Caco-2 (cell line): Measurements from ENCODE around the gene HMX2. TPM values are rescaled to one million over a fixed set of nuclear protein-coding genes. Genes with fewer than 3 reads are reported as not detected.
"Not testable (repeated sequence)": the region's sequence is repeated elsewhere in the genome, so short reads cannot be mapped to it uniquely, and the experiment has no call there.

Source experiments
- BruUV-seq: library from RNA; stranded (reverse); fragments of 400-500 nt; replicated peaks from 2 replicates; lab custom pipeline; 2021; lab: Mats Ljungman, UMichigan
- CTCF ChIA-PET: fragments of 300-600 bp; sonication (Branson Sonifier 250); formaldehyde crosslinking; loops from one replicate; lab custom pipeline; 2022; ENCODE audit warnings: antibody characterized with exemption; lab: Charles Lee
- POLR2A ChIA-PET: fragments of 300-600 bp; sonication (Branson Sonifier 250); formaldehyde crosslinking; loops from one replicate; lab custom pipeline; 2022; ENCODE audit warnings: antibody characterized with exemption; lab: Charles Lee
- DNase-seq, 2 experiments: peaks; one replicate each; pipeline versions ENCODE4 v3.0.0 to v3.0.0-alpha.2; 2020 to 2022
- H3K27me3 ChIP-seq: replicated peaks from 2 replicates; pipeline ENCODE4 v1.6.0; 2011; ENCODE audit warnings: low read length; ENCODE audit not compliant: control insufficient read depth, insufficient read depth
- H3K36me3 ChIP-seq: 2 replicates; pipeline ENCODE4 v1.5.1; 2011; ENCODE audit warnings: low read length; ENCODE audit not compliant: control insufficient read depth, insufficient read depth
- H3K4me1 ChIP-seq: fragments of 250-450 bp; sonication (Bioruptor Pico); 2 replicates; pipeline ENCODE4 v1.5.1; 2020; ENCODE audit warnings: mild to moderate bottlenecking
- H3K4me3 ChIP-seq: 2 replicates; pipeline ENCODE4 v1.5.1; 2011; ENCODE audit warnings: low read depth, mild to moderate bottlenecking, control low read depth, low read length
- H3K9me3 ChIP-seq: fragments of 250-450 bp; sonication (Bioruptor Pico); 2 replicates; pipeline ENCODE4 v1.5.1; 2020; ENCODE audit warnings: mild to moderate bottlenecking, moderate library complexity
- H3K27ac Mint-ChIP-seq: one replicate; pipeline ENCODE4 v1.8.0; 2022; ENCODE audit warnings: mixed read lengths; ENCODE audit not compliant: unreplicated experiment
- H3K27me3 Mint-ChIP-seq: one replicate; pipeline ENCODE4 v1.8.0; 2022; ENCODE audit warnings: mixed read lengths; ENCODE audit not compliant: insufficient read depth, unreplicated experiment
- H3K36me3 Mint-ChIP-seq: one replicate; pipeline ENCODE4 v1.8.0; 2022; ENCODE audit warnings: mild to moderate bottlenecking, mixed read lengths; ENCODE audit not compliant: insufficient read depth, unreplicated experiment
- H3K4me1 Mint-ChIP-seq: one replicate; pipeline ENCODE4 v1.8.0; 2022; ENCODE audit warnings: low read depth, mixed read lengths; ENCODE audit not compliant: unreplicated experiment
- H3K4me3 Mint-ChIP-seq: one replicate; pipeline ENCODE4 v1.8.0; 2022; ENCODE audit warnings: mild to moderate bottlenecking, moderate library complexity, mixed read lengths; ENCODE audit not compliant: unreplicated experiment
- H3K9me3 Mint-ChIP-seq: one replicate; pipeline ENCODE4 v1.8.0; 2022; ENCODE audit warnings: mixed read lengths; ENCODE audit not compliant: unreplicated experiment
- intact Hi-C: fragments of 100-400 bp; cut with micrococcal nuclease; formaldehyde crosslinking; loops from one replicate; pipeline ENCODE4 v1.10.0; 2022; ENCODE audit not compliant: unreplicated experiment
- total RNA-seq: library from RNA; stranded (reverse); gene quantifications from 2 replicates; pipeline ENCODE4 v1.2.3, GENCODE V29; 2022
- TF ChIP-seq, protein P1 (sequence below), 2 experiments: fragments of 200-600 bp in 1 of 2; IDR thresholded peaks; 1 replicate in 1 of 2; 2 replicates in 1 of 2; pipeline versions ENCODE4 v1.5.1 to v1.8.0; 2011 to 2022; ENCODE audit warnings: antibody characterized with exemption in 1 of 2, control low read depth in 1 of 2, inconsistent platforms in 1 of 2, low read depth in 1 of 2, low read length in 1 of 2, mild to moderate bottlenecking in 1 of 2, moderate library complexity in 1 of 2; ENCODE audit not compliant: insufficient read depth in 1 of 2, severe bottlenecking in 1 of 2, unreplicated experiment in 1 of 2

HMX2 gene
- total RNA-seq, 1 experiment from 2014 or later = 1.4 TPM

DNA sequence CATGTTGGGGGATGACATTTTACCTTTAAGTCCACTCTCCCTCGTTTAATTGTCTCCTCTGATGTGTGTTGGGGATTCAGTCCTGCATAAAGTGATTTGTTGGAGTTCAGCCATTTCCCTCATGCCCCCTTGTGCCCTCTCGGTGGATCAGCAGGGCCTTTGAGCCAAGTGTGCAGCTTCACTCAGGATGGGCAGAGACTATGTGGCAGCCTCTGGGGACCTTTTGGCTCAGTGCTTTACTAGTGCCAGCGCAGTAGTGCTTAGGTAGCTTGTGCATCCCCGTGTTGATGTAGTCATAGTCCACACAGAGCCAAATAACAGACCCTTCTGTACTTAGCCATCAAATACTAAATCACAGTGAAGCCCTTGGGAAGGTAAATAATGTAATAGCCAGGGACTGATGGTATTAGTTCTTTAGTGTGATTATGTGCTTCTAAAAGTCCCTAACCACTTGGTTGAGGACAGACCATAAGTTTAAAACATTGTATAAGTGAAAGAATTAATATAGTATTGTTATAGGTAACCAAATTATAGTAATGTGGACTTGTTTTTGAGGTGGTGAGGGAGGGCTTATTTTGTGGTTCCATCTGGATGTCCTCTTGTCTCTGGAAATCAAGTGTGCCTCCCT is 17.6 kb downstream of the HMX2 start:
- H3K4me1 Mint-ChIP-seq = no peaks in the 10 kb centered on the region
- Histone ChIP-seq H3K9me3 (no peaks in the 10 kb centered on the region), H3K4me1 (no peaks in the 10 kb centered on the region), H3K36me3 (peaks cover 3% of the 10 kb centered on the region), H3K4me3 (no peak overlapping the region), H3K27me3 (no peaks in the 10 kb centered on the region)
- peaks cover 84% of the 10 kb centered on the region for H3K36me3 Mint-ChIP-seq
- POLR2A ChIA-PET = no interaction called here
- no peak overlapping the region for H3K27ac Mint-ChIP-seq
- TF ChIP-seq, protein P1, sequence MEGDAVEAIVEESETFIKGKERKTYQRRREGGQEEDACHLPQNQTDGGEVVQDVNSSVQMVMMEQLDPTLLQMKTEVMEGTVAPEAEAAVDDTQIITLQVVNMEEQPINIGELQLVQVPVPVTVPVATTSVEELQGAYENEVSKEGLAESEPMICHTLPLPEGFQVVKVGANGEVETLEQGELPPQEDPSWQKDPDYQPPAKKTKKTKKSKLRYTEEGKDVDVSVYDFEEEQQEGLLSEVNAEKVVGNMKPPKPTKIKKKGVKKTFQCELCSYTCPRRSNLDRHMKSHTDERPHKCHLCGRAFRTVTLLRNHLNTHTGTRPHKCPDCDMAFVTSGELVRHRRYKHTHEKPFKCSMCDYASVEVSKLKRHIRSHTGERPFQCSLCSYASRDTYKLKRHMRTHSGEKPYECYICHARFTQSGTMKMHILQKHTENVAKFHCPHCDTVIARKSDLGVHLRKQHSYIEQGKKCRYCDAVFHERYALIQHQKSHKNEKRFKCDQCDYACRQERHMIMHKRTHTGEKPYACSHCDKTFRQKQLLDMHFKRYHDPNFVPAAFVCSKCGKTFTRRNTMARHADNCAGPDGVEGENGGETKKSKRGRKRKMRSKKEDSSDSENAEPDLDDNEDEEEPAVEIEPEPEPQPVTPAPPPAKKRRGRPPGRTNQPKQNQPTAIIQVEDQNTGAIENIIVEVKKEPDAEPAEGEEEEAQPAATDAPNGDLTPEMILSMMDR (IDR thresholded peaks at IDR 0.05; ENCODE audit: insufficient read depth in 1 of 2, low read depth in 1 of 2, low read length in 1 of 2, severe bottlenecking in 1 of 2, unreplicated experiment in 1 of 2) = no peak
- CTCF ChIA-PET = interaction anchor here (0.6 kb wide), 1 partner anchor 1238 kb away, joined by 3 read pairs; no protein-coding TSS in a partner anchor
- DNase-seq = no peak
- H3K27me3 Mint-ChIP-seq = no peaks in the 10 kb centered on the region
- no peak overlapping the region for H3K4me3 Mint-ChIP-seq
- intact Hi-C loops = no loop called here
- H3K9me3 Mint-ChIP-seq = no peaks in the 10 kb centered on the region
- BruUV-seq = no TSS peak

DNA sequence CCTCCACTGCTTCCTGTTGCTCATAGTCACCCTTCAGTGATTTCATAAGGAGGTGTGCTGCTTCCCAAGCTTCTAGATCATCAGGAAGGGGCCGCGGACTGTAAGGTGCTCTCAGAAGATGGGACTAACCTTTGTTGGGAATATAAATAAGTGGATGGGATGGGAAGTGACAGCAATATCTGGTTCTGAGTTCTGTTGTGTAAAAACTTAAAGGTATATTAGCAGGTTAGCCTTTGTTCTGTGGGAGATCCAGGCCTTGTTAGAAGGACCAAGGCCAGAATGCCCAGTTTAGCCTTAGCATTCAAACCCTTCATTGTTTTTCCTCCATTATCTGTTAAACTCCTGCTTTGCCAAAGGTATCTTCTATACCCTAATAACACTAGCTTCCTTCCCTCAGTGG is 18.7 kb downstream of the HMX2 start:
- ChIA-PET POLR2A (interaction anchor here (1.3 kb wide), 1 partner anchor 10 kb away, joined by 4 read pairs; no protein-coding TSS in a partner anchor), CTCF (no interaction called here)
- H3K27me3 ChIP-seq = no peaks in the 10 kb centered on the region
- Mint-ChIP-seq H3K4me3 (no peak overlapping the region), H3K9me3 (no peaks in the 10 kb centered on the region), H3K27me3 (no peaks in the 10 kb centered on the region), H3K4me1 (no peaks in the 10 kb centered on the region), H3K36me3 (peaks cover 80% of the 10 kb centered on the region), H3K27ac (no peak overlapping the region)
- no peak overlapping the region for H3K4me3 ChIP-seq
- peaks cover 2% of the 10 kb centered on the region; the same call in 1 of the 2 replicates for H3K36me3 ChIP-seq
- no peaks in the 10 kb centered on the region for H3K4me1 ChIP-seq
- no TSS peak for BruUV-seq
- intact Hi-C loops = no loop called here
- DNase-seq = no peak
- H3K9me3 ChIP-seq = no peaks in the 10 kb centered on the region
- TF ChIP-seq, protein P1 (IDR thresholded peaks at IDR 0.05; ENCODE audit: insufficient read depth in 1 of 2, low read depth in 1 of 2, low read length in 1 of 2, severe bottlenecking in 1 of 2, unreplicated experiment in 1 of 2) = no peak

DNA sequence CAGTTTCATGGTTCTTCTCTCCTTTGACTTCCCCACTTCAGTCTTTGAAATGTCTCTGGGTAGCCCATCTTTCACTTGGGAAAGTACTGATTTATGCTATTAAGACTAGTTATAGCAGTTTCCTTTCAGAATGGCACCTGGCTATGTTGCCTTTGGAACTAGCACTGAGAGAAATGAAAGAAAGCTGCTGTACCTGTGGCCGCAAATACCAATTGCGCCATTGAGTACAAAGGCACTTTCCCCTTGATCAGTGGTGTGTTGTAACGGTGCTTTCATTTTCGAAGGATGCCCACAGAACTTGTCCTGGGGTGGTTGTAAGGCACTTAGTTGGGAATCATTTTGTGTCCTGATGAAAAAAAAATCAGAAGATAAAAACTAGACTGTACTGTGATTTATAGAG is 23.0 kb downstream of the HMX2 start:
- no peaks in the 10 kb centered on the region for H3K27me3 ChIP-seq
- H3K36me3 ChIP-seq = no peaks in the 10 kb centered on the region
- POLR2A ChIA-PET = no interaction called here
- BruUV-seq = no TSS peak
- no peak overlapping the region for H3K4me3 ChIP-seq
- Mint-ChIP-seq H3K36me3 (peaks cover 41% of the 10 kb centered on the region), H3K27ac (no peak overlapping the region), H3K4me1 (no peaks in the 10 kb centered on the region), H3K9me3 (no peaks in the 10 kb centered on the region), H3K27me3 (no peaks in the 10 kb centered on the region), H3K4me3 (no peak overlapping the region)
- H3K9me3 ChIP-seq = no peaks in the 10 kb centered on the region
- CTCF ChIA-PET = no interaction called here
- no peaks in the 10 kb centered on the region for H3K4me1 ChIP-seq
- no peak for DNase-seq
- TF ChIP-seq, protein P1 (IDR thresholded peaks at IDR 0.05; ENCODE audit: insufficient read depth in 1 of 2, low read depth in 1 of 2, low read length in 1 of 2, severe bottlenecking in 1 of 2, unreplicated experiment in 1 of 2) = no peak
- intact Hi-C loops = no loop called here

DNA sequence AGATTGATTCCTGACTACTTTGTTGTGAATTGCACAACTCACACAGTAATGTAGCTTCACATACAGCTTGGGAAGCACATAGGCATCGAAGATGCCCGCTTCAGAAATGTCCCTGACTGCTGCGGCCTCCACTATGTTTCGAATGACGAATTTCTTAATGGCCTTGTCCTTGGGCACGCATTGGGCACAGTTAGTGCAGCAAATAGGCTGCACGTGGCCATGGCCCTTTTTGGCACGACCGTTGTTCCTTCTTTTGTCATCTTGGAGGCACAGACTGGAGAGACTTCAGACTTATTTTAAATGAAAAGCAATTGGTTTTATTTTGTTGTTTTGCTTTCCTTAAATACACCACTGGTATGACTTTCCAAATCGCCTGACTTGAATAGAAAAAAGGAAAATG is 23.7 kb downstream of the HMX2 start:
- H3K4me3 Mint-ChIP-seq, H3K27me3 Mint-ChIP-seq, intact Hi-C loops, BruUV-seq, POLR2A ChIA-PET, H3K9me3 Mint-ChIP-seq, DNase-seq, H3K4me1 ChIP-seq, H3K36me3 ChIP-seq, H3K4me3 ChIP-seq, CTCF ChIA-PET, H3K4me1 Mint-ChIP-seq, H3K9me3 ChIP-seq, H3K27me3 ChIP-seq, H3K27ac Mint-ChIP-seq: not testable (repeated sequence)
- peaks cover 35% of the 10 kb centered on the region for H3K36me3 Mint-ChIP-seq
